H54 (cell line): ENCODE data around the gene NEK10.
"Not testable (repeated sequence)": the region's sequence is repeated elsewhere in the genome, so short reads cannot be mapped to it uniquely, and the experiment has no call there.

Experiments used
- DNase-seq: peaks from one replicate; pipeline ENCODE4 v3.0.0; 2011; ENCODE audit warnings: low spot score, mixed read lengths; ENCODE audit not compliant: insufficient read length
- FAIRE-seq: peaks from 3 replicates; lab custom pipeline; 2011; peaks lifted over from hg19 to GRCh38; lab: Jason Lieb, UNC
- POLR2A ChIP-seq: IDR thresholded peaks from 2 replicates; pipeline ENCODE4 v1.6.1; 2011; ENCODE audit warnings: low read depth, mild to moderate bottlenecking, low read length

NEK10 gene

GRCh38 chr3:27368831-27369607, at the start of gene NEK10:
Gene NEK10, minus strand, starts transcription at chr3:27369383. Its CDS starts 16,501 bp downstream, at chr3:27352882.
- no peak for DNase-seq
- FAIRE-seq = no peak
- TF ChIP-seq POLR2A = no peak

GRCh38 chr3:27415202-27415601, 46.0 kb upstream of the NEK10 start:
- DNase-seq (no peak), FAIRE-seq (no peak)
- TF ChIP-seq POLR2A = no peak

- FAIRE-seq (no peak), DNase-seq (no peak)
- TF ChIP-seq POLR2A = no peak
Measured at GRCh38 chr3:27392950-27393679, 23.9 kb upstream of the NEK10 start.

- DNase-seq, FAIRE-seq: not testable (repeated sequence)
Measured at GRCh38 chr3:27392414-27392813, 23.2 kb upstream of the NEK10 start.

GRCh38 chr3:27391796-27392195, 22.6 kb upstream of the NEK10 start:
- FAIRE-seq (peak; percentile 77), DNase-seq (no peak)
- TF ChIP-seq POLR2A = no peak

GRCh38 chr3:27387625-27388024, 18.4 kb upstream of the NEK10 start:
- FAIRE-seq = no peak
- DNase-seq = no peak
- TF ChIP-seq POLR2A = no peak

GRCh38 chr3:27385504-27385903, 16.3 kb upstream of the NEK10 start:
- no peak for DNase-seq
- TF ChIP-seq POLR2A = no peak
- FAIRE-seq = no peak

GRCh38 chr3:27384191-27384590, 15.0 kb upstream of the NEK10 start:
- TF ChIP-seq POLR2A = no peak
- FAIRE-seq (peak; percentile 20), DNase-seq (no peak)

- DNase-seq (no peak), FAIRE-seq (peak; percentile 69)
- no peak for TF ChIP-seq POLR2A
Measured at GRCh38 chr3:27380433-27381357, 11.5 kb upstream of the NEK10 start.

GRCh38 chr3:27378331-27378730, 9.1 kb upstream of the NEK10 start:
- DNase-seq (no peak), FAIRE-seq (peak; percentile 30)
- no peak for TF ChIP-seq POLR2A

GRCh38 chr3:27376109-27376772, 7.1 kb upstream of the NEK10 start:
- TF ChIP-seq POLR2A = no peak
- DNase-seq (no peak), FAIRE-seq (no peak)

- DNase-seq = no peak
Measured at GRCh38 chr3:27366062-27366591, 3.1 kb downstream of the NEK10 start.

GRCh38 chr3:27360113-27361078, 8.8 kb downstream of the NEK10 start:
- DNase-seq (peak; percentile 3), FAIRE-seq (peak; percentile 89)
- no peak for TF ChIP-seq POLR2A

More at GRCh38 chr3:27366062-27366591, 3.1 kb downstream of the NEK10 start:
- no peak for TF ChIP-seq POLR2A
- no peak for FAIRE-seq
